Left lung (tissue), 14 donors: ENCODE results near the gene PGLYRP1. TPM values are rescaled to one million over a fixed set of nuclear protein-coding genes. Genes with fewer than 3 reads are reported as not detected.

ENCODE experiments used
- ATAC-seq: fragments of 200-7000 bp; cut with Tn5 transposase; one replicate; pipeline ENCODE4 v1.9.1; 2020; ENCODE audit warnings: moderate library complexity
- DNase-seq, 4 donors: peaks; one replicate each; pipeline ENCODE4 v3.0.0-alpha.2; 2013 to 2020
- H3K27ac ChIP-seq, 2 donors: fragments of 200-600 bp; sonication (generic) in 1 of 2; one replicate each; pipeline versions ENCODE4 v1.5.0 to v1.8.0; 2020 to 2021
- H3K27me3 ChIP-seq, 2 donors: fragments of 200-600 bp; sonication (generic) in 1 of 2; one replicate each; pipeline versions ENCODE4 v1.5.0 to v1.8.0; 2020 to 2021
- H3K36me3 ChIP-seq, 2 donors: fragments of 200-600 bp; sonication (generic) in 1 of 2; one replicate each; pipeline versions ENCODE4 v1.5.0 to v1.8.0; 2020 to 2021
- H3K4me1 ChIP-seq, 2 donors: fragments of 200-600 bp; one replicate each; pipeline ENCODE4 v1.8.0; 2021
- H3K4me3 ChIP-seq, 2 donors: fragments of 200-600 bp; sonication (generic) in 1 of 2; one replicate each; pipeline versions ENCODE4 v1.5.0 to v1.8.0; 2020 to 2021; ENCODE audit warnings: mild to moderate bottlenecking in 1 of 2
- H3K9me3 ChIP-seq, 2 donors: fragments of 200-600 bp; sonication (generic) in 1 of 2; one replicate each; pipeline versions ENCODE4 v1.5.0 to v1.8.0; 2020 to 2021
- intact Hi-C, 2 donors: fragments of 100-400 bp; cut with DNase I; formaldehyde crosslinking; loops; one replicate each; pipeline versions ENCODE4 v1.11.2 to v1.14.2; 2022
- long read RNA-seq, 12 donors: library from polyadenylated mRNA in 2 of 12; unstranded in 2 of 12; transcript quantifications; one replicate each; pipeline ENCODE4 v2.0.0 and lab custom pipeline, GENCODE V29; 2019 to 2026
- polyA plus RNA-seq, 6 donors: library from polyadenylated mRNA; unstranded; fragments of 120-200 nt; gene quantifications; one replicate each; pipeline ENCODE4 v1.2.1, GENCODE V29; 2013; ENCODE audit not compliant: insufficient read length in 6 of 6
- total RNA-seq, 2 donors: library from RNA; stranded (reverse); fragmentation: NEBNext Ultra II Directional; extraction: Animal tissue kit (Norgen Biotek cat#: 25700); gene quantifications; one replicate each; pipeline ENCODE4 v1.2.1, GENCODE V29; 2021
- TF ChIP-seq, protein P1 (sequence below), 2 donors: fragments of 200-600 bp; sonication (generic) in 1 of 2; IDR thresholded peaks; one replicate each; pipeline versions ENCODE4 v1.5.0 to v1.8.0; 2021; ENCODE audit warnings: antibody characterized with exemption in 2 of 2
- donor health status: DM: no; HTN: yes; CAD: no.
- donor health status: DM: no; HTN: no; CAD: no.

PGLYRP1 gene, protein sequence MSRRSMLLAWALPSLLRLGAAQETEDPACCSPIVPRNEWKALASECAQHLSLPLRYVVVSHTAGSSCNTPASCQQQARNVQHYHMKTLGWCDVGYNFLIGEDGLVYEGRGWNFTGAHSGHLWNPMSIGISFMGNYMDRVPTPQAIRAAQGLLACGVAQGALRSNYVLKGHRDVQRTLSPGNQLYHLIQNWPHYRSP
- total RNA-seq = 1 to 10 TPM in 1 of 2 donors, under 1 TPM in 1; 0.38 to 6.3 TPM
- polyA plus RNA-seq = 1 to 10 TPM in 2 of 6 donors, under 1 TPM in 4; 0.31 to 2.0 (median 0.89) TPM
- long read RNA-seq, donor 1 = 0 reads
- long read RNA-seq, donor 2 = 0 reads
- long read RNA-seq, donor 3 = 0 reads
- long read RNA-seq, donor 4 = 0 reads
- long read RNA-seq, donor 5 = 0 reads
- long read RNA-seq, donor 6 = 0 reads
- long read RNA-seq, donor 7 = 0 reads
- long read RNA-seq, donor 8 = 0 reads
- long read RNA-seq, donor 9 = 0 reads
- long read RNA-seq, donor 10, transcript PGLYRP1-201 (3 exons, 720 nt) = major isoform, 6 of 7 reads
- long read RNA-seq, donor 10, partial matches to known transcripts = 1 of 7 reads
- long read RNA-seq, donor 10, other reads (novel, unspliced or antisense) = 0 of 7 reads
- long read RNA-seq, donor 11 = 0 reads
- long read RNA-seq, donor 12 = 0 reads

DNA sequence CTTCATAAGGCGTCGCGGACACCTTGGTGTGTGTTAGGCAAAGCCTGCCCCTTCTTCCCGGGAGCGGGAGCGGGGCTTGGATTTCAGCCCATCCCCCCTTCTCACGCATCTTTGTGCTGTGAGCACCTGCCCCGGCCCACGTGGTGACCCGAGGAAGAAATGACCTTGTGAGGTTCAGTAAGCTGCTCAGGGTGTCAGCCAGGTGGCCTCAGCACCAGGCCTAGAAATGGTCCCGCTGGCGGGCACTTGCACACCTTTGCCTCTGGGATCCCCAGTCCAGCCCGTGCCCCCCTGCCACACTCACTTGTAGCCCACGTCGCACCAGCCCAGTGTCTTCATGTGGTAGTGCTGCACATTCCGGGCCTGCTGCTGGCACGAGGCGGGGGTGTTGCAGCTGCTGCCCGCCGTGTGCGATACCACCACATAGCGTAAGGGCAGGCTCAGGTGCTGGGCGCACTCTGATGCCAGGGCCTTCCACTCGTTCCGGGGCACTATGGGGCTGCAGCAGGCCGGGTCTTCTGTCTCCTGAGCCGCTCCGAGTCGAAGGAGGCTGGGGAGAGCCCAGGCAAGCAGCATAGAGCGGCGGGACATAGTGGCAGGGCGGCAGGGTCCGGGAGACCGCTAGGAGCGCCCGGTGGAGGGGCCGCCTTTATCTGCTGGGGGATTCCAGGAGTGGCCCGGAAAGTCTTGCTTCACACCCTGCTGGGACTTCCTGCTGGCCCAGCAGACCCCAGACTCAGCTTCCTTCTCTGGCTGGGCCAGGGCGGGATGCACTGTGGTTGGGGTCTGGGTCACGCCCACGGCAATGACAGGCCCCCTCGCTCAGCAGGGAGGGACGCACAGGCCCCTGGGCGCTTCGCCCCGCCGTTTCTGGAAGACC is at the start of gene PGLYRP1:
TSS of gene PGLYRP1 (minus strand) at position 623 of the 880 bp plus-strand sequence. CDS start at position 591, 32 bp downstream.
- H3K27me3 ChIP-seq = peaks cover 17 to 60% of the 10 kb centered on the region in 2 donors
- ATAC-seq = no peak
- no peaks in the 10 kb centered on the region for H3K36me3 ChIP-seq
- H3K9me3 ChIP-seq = no peaks in the 10 kb centered on the region
- TF ChIP-seq, protein P1, sequence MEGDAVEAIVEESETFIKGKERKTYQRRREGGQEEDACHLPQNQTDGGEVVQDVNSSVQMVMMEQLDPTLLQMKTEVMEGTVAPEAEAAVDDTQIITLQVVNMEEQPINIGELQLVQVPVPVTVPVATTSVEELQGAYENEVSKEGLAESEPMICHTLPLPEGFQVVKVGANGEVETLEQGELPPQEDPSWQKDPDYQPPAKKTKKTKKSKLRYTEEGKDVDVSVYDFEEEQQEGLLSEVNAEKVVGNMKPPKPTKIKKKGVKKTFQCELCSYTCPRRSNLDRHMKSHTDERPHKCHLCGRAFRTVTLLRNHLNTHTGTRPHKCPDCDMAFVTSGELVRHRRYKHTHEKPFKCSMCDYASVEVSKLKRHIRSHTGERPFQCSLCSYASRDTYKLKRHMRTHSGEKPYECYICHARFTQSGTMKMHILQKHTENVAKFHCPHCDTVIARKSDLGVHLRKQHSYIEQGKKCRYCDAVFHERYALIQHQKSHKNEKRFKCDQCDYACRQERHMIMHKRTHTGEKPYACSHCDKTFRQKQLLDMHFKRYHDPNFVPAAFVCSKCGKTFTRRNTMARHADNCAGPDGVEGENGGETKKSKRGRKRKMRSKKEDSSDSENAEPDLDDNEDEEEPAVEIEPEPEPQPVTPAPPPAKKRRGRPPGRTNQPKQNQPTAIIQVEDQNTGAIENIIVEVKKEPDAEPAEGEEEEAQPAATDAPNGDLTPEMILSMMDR (IDR thresholded peaks at IDR 0.05) = no peak
- DNase-seq = peak in 2 of 4 donors; percentile 31 to 86
- peak within 1 kb of the TSS in 1 of 2 donors; percentile 28 for H3K4me3 ChIP-seq
- intact Hi-C loops = no loop called here
- peak within 1 kb of the TSS in 1 of 2 donors; percentile 92 for H3K27ac ChIP-seq
- H3K4me1 ChIP-seq = peaks cover 0 to 29% of the 10 kb centered on the region in 2 donors

DNA sequence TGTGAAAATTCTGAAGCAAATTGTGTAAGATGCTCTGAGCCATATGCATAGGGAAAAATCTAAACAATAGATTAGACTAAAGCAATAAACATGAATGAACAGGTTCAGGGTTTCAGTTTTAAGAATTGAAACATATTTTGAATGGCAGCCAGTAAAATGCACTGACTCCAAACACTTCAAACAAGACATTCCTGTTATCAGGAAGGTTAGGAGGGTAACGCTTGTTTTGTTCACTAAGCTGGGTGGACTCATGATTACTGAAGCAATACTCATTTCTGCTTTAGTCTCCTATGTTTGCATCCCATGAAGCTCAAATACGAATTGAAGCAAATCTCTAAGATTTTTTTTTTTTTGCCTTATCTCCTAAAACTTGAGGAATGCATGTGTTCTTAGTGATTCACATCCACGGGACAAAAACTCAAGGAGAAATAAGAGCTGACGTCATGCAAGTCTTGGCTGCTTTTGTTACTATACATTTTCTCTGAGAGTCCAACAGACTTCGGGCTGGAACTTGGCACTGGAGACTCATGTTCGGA is 47.0 kb upstream of the PGLYRP1 start:
- H3K27me3 ChIP-seq = peaks cover 8 to 83% of the 10 kb centered on the region in 2 donors
- DNase-seq = no peak
- peaks cover 0 to 6% of the 10 kb centered on the region in 2 donors for H3K4me1 ChIP-seq
- H3K27ac ChIP-seq = no peak overlapping the region
- intact Hi-C loops = no loop called here
- ATAC-seq = peak; percentile 39
- no peaks in the 10 kb centered on the region for H3K36me3 ChIP-seq
- H3K4me3 ChIP-seq = no peak overlapping the region
- TF ChIP-seq, protein P1 (IDR thresholded peaks at IDR 0.05) = no peak
- no peaks in the 10 kb centered on the region for H3K9me3 ChIP-seq

DNA sequence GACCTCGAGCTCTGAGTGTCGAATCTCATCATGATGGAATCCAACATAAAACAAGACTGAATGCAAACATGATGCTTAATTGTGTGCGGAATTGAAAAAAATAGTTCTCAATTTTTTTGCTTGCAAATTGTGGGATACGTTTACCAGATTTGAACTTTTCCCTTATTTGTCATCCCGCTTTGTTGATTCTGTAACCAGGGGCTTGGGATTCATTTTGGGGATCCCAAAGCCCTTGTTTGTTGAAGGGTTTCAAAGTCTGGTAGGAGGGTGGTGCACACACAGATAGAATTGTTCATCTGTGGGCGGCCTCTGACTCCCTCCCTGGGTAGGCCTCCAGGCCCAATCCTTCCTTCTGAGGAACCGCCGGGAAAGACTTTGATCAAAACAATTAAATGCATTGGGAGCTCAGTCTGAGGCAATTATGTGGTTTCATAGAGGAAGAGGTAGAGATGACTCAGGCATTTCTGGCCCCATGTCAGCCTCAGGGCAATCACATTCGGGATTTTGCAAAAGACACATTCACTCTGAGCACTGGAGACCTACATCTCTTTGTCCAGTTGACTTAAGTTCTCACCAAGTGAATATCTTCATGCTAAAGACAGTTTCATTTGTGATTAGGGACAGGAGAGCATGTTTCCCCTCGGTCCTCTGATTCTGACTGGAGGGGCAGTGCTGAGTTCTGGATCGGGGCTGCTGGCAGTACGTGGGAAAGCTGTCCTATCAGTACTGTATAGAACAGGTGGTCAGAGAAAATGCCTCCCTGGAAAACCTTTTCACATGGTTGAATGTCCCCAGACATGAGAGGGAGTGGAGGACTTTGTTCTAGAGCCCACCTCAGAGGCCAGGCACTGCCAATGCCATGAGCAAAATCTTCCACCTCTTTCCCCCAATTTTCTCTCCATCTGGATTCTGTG is 45.7 kb upstream of the PGLYRP1 start:
- no peak for DNase-seq
- Histone ChIP-seq H3K4me3 (no peak overlapping the region), H3K27ac (no peak overlapping the region), H3K9me3 (no peaks in the 10 kb centered on the region), H3K4me1 (peaks cover 0 to 6% of the 10 kb centered on the region in 2 donors), H3K36me3 (no peaks in the 10 kb centered on the region), H3K27me3 (peaks cover 0 to 72% of the 10 kb centered on the region in 2 donors)
- intact Hi-C loops = no loop called here
- TF ChIP-seq, protein P1 (IDR thresholded peaks at IDR 0.05) = no peak
- ATAC-seq = peak; percentile 34

DNA sequence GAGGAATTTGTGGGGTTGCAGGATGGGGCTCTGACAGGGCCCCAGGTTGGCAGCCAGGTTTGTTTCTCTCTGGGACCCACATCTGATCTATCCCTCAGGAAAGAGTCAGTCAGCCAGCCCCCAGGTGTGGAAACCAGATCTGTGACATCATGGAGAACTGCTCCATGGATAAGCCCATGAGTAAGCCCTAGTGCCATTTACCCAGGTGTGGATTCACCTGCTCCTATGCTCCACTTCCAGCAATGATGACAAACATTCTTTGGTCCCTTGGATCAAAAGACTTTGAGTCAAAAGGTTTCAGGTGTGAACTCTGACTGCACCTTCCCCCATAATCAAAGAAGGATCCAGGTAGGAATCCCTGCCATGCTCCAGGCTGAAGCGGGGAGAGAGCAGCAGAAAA is 44.8 kb upstream of the PGLYRP1 start:
- TF ChIP-seq, protein P1 (IDR thresholded peaks at IDR 0.05) = no peak
- Histone ChIP-seq H3K4me3 (no peak overlapping the region), H3K4me1 (peaks cover 0 to 6% of the 10 kb centered on the region in 2 donors), H3K27me3 (peaks cover 0 to 67% of the 10 kb centered on the region in 2 donors), H3K9me3 (no peaks in the 10 kb centered on the region), H3K27ac (no peak overlapping the region), H3K36me3 (no peaks in the 10 kb centered on the region)
- intact Hi-C loops = no loop called here
- DNase-seq (no peak), ATAC-seq (no peak)
